ENCODE data around the gene PI4KA.

DNA sequence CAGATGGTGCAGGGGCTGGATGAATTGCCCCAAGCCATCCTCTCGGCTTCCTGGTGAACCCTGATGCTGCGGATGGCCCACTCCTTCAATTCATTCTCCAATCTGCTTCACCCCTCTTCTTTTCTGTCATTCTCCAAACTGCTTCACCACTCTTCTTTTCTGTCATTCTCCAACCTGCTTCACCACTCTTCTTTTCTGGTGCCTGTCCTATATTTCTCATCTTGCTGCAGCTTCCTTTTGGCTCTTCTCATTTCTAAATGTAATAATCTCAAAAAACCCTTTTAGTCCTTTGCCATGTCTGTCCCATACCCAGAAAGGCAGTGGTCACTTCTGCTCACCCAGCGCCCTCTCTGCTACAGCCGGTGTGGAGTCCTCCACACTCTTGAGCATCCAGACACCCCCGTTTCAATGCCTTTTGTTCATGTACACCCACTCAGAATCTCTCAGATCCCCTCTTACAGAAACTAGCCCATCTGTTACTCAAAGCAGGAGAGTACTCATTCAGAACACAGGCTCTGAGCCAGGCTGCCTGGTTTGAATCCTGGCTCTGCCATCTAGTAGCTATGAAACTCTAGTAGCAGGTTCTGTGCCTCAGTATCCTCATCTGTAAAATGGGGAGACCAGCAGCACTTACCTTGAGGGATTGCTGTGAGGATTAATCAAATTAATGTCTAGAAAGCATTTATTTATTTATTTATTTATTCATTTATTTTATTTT, 69.8 kb downstream of the PI4KA start:
- TF ChIP-seq, protein P1, sequence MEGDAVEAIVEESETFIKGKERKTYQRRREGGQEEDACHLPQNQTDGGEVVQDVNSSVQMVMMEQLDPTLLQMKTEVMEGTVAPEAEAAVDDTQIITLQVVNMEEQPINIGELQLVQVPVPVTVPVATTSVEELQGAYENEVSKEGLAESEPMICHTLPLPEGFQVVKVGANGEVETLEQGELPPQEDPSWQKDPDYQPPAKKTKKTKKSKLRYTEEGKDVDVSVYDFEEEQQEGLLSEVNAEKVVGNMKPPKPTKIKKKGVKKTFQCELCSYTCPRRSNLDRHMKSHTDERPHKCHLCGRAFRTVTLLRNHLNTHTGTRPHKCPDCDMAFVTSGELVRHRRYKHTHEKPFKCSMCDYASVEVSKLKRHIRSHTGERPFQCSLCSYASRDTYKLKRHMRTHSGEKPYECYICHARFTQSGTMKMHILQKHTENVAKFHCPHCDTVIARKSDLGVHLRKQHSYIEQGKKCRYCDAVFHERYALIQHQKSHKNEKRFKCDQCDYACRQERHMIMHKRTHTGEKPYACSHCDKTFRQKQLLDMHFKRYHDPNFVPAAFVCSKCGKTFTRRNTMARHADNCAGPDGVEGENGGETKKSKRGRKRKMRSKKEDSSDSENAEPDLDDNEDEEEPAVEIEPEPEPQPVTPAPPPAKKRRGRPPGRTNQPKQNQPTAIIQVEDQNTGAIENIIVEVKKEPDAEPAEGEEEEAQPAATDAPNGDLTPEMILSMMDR (conservative IDR thresholded peaks at IDR 0.05; ENCODE audit: low read depth, low read length) = no peak
- no peak for TF ChIP-seq EZH2 (IDR thresholded peaks at IDR 0.05; ENCODE audit: borderline replicate concordance, low read depth, low read length, poor library complexity, severe bottlenecking)
